Suppressor macrophage treated with lipopolysaccharide for 4 hours (primary cell): ENCODE measurements around the gene PTGES3L.

Experiments
- DNase-seq: peaks from one replicate; pipeline ENCODE4 v3.0.0-alpha.2; 2020

Gene PTGES3L

DNA sequence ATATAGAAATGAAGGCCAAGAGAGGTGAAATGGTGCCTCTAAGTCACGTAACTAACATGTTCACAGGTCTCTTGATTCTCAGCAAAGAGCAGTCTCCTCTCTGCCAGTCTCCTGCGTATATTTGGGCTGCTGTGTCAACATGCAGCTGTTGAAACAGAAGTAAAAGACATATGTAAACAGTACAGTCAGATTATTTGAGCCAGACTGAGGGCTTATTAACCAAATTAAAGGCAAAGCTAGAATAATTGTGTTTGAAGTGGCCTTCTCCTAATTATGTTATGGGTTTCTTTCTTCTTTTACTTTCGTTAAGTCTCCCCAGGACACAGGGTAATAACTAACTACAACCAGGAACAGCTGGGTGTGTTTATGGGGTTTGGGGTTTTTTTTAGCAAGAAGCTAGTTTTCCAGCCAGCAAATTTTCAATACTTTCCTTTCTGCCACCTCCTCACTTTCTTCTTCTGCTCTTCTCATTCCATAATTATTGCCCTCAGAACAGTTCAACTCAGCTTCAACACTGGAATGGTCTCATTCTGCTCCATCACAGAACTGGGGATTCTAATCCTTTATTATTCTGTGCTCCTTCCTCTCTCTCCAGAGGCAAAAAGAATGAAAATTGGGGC is 60.9 kb downstream of the PTGES3L start:
- no peak for DNase-seq
